ENCODE measurements around the gene LTBP2.
A peak's percentile ranks its signal among the peaks of the same experiment; 100 is the strongest.

GRCh38 chr14:74571901-74572725, 39.9 kb downstream of the LTBP2 start:
- TF ChIP-seq EZH2 (IDR thresholded peaks at IDR 0.05): no peak
- TF ChIP-seq EGR1 (IDR thresholded peaks at IDR 0.05; ENCODE audit: low read depth): no peak
- peak; percentile 92 for TF ChIP-seq FOSL1 (IDR thresholded peaks at IDR 0.05; ENCODE audit: low read depth)
- peak; percentile 62; the same call in 1 of the 2 replicates for TF ChIP-seq SRF (IDR thresholded peaks at IDR 0.05; ENCODE audit: low read depth)
- TF ChIP-seq CTCF (IDR thresholded peaks at IDR 0.05 in 2 of 3, conservative IDR thresholded peaks at IDR 0.05 in 1 of 3; ENCODE audit: borderline replicate concordance in 1 of 3, insufficient read depth in 1 of 3, low read depth in 2 of 3, low read length in 2 of 3): no peak
- TF ChIP-seq POLR2A (IDR thresholded peaks at IDR 0.05; ENCODE audit: borderline replicate concordance, extremely low read depth, insufficient read depth, insufficient read length): no peak
- no peak for TF ChIP-seq ZNF274 (IDR thresholded peaks at IDR 0.05; ENCODE audit: low read depth, low read length)
- TF ChIP-seq MAX (IDR thresholded peaks at IDR 0.05): peak; percentile 58
